IPS-NIHi7 (cell line): Measurements from ENCODE around the gene MRPL37.

Experiments used
- DNase-seq: peaks from one replicate; pipeline ENCODE4 v3.0.0; 2012; ENCODE audit warnings: mixed read lengths; ENCODE audit errors: extremely low spot score

The MRPL37 gene

DNA sequence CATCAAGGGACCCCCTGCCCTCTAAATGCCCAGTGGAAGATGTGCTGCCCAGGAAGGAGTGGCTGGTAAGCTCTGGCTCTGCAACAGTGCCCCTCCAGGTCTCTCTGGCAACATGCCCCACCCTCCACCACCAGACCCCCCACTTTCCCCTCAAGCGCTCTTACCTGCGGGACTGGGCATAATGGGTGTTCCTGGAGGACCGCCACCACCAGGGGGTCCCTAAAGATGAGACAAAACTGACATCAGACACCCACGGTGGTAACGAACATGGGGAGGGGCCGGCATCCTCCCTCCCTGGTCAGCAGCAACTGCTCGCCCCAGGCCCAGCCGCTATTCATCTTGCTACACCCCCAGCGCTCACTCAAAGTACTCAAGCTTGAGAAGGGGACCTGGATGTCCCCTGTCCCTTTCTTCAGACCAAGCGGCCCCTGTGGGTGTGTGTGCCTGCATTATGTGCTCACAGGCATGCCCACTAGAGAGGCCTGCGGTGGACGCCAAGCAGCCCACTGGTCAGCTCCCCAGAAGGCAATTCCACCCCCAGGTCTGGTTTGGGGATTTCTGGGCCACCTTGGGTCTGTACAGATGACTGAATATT, 40.9 kb downstream of the MRPL37 start:
- no peak for DNase-seq

DNA sequence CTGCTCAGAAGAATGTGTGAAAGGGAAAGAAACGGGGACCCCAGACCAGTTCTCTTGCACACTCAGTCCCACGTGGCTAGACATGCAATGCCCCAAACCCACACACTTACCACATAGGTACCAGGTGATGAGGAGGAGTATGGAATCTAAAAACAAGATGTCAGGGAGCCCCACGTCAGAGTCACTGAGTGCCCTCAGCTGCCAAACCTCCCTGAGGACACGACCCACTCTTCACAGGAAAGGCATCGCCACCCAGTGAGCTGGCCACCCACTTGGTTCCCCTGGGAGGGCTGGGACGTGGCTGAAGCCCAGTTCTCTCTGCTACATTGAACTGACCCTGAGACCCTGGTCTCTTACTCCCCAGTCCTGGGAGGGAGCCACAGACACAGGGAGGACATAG, 41.4 kb downstream of the MRPL37 start:
- DNase-seq, result no peak

DNA sequence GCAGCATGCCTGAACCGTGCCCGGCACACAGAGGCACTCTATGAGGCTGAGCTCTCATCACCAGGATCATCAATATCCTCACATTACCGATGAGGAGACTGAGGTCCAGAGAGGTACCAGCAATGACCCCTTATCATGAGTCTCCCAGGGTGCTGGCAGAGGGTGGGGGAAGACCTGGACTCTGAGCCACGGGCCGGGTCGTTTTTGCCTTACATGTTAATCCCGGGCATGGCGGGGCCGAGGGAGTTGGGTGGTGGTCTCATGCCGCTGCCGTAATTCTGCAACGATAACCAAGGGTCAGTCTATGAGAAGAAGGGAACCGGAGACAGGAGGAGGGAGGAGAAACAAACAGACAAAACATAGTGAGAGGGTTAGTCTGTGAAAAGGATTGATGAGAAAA, 43.1 kb downstream of the MRPL37 start:
- no peak for DNase-seq

DNA sequence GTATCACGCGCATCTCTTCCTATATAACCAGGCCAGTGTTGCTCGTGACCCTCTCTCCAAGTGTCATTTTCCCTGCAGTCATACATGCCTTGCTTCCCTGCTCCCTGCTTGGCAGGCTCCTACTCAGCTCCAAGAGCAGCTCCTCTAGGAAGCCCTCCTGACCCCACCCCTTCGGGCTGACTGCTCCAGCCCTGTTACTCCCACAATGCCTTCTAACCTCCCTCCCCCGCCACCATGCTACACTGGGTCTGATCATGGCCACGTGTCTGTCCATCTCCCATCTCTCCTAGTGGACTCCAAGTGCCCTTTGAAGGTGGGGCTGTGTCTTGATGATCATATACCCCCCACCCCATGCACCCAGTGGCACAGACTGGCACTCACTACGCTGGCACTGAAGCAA, 44.7 kb downstream of the MRPL37 start:
- no peak for DNase-seq

DNA sequence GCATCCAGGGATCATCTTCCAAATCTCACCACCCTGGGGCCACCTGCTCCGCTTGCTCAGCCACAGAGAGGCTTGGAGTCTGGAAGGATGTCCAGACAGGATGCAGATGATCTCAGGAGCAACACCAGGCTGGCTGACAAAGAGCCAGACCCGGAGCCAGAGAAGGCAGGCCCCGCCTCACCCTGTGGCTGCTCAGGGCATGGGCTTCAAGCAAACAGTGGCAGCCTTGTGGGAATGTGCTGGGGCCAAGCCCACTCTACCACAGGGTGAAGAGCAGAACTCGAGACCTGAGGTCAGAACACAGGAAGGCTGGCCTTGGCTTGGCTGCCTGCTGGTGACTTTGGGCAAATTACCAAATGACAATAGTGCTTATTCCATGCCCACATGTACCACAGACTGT, 45.5 kb downstream of the MRPL37 start:
- DNase-seq, result no peak

DNA sequence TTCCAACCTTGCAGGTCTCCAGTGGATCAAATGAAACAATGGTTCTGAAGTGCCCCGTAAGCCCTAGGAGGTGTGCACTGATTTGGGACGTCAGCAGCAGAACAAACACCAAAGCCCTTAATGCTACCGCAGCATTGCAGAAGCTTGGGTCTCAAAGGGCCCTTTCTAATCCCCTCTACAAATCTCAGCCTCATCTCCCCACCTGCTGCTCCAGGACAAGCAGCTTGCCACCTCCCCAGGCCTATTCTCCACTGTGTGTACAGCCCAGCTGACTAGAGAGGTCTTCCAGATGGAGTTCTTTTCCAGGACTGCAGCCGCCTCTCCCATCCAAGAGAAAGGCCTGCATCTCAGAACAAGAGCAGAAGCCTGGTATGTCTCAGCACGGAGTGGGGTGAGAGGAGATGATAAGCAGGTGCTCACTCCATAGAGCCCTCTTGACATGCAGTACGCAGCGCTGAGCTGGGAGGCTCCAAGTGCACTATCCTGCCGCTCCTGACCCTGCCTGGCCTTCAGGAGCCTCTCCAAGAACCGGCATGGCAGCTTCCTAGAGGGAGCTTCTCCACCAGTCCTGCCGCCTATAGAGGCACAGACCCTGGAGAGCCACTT, 46.3 kb downstream of the MRPL37 start:
- DNase-seq, result no peak

DNA sequence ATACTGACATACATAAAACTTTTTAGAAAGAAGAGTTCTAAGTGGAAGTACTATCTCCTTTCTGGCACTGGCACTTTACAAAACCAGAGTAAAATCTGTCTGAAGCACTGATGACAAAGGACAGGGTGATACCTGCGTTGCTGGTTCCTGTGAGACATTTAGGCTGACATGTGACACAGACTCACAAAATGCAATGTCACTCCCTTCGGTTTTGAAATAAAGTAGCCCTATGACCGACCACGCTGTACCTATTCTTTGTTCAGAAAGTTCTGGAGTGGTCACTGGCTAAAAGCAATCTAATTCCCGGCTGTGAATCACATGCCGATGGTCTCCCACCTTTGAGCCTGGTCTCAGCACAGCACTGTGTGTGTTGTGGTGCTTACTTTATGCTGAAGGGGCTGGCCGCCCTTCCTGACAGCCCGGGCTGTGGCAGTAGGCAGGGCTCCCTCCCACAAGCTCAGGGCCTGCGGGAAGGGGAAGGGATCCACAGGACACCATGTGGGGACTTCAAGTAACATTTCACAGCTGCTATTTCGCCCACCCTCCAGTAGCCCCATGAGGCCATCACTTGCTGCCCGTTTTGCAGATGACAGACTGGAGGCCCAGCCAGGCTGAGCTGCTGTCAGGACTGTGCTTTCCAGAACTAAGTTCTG, 48.0 kb downstream of the MRPL37 start:
- no peak for DNase-seq

DNA sequence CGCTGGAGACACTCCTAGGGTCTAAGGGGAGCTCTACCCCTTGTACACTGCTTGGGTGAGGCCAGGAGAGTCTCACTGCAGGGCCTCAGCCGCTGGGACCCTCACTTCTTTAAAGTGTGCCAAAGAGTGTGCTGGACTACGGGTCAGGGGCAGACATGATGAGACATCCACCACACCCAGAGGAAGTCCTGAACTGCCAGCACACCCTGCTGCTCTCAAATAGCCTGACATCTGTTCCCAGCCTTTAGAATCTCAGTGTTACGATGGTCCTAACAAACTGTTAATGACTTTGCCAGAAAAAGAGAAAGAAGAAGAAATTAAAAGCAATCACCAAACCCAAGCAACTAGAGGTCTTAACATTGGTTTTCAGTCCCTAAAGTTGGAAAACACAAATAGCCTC, 49.0 kb downstream of the MRPL37 start:
- DNase-seq, result no peak

DNA sequence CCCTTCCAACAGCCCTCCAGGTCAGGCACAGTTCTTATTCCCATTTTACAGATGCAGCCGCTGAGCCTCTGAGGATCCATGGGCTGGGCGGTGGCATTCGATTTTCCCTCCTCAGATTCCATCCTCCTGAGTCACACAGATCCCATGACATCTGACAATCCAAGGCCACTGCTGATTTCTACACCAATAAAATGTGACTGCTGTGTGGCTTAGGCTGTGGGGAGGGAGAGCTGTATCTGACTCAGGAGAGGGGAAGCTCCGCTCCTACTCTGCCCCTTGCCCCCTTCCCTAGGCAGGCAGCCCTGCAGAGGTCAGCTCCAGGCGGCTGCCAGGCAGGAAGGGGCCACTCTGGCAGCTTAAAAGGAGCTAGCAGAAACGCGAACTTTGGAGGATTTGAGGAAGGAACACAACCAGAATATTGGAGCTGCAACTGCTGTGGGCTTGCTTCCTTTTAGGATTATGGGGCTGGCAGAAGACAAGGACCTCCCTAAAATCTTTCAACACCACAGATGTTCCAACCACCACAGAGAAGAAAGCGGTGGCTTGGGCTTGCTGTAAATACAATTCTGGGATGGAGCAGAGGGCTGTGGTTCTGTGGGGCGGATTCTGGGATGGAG, 50.0 kb downstream of the MRPL37 start:
- peak; percentile 65 for DNase-seq

DNA sequence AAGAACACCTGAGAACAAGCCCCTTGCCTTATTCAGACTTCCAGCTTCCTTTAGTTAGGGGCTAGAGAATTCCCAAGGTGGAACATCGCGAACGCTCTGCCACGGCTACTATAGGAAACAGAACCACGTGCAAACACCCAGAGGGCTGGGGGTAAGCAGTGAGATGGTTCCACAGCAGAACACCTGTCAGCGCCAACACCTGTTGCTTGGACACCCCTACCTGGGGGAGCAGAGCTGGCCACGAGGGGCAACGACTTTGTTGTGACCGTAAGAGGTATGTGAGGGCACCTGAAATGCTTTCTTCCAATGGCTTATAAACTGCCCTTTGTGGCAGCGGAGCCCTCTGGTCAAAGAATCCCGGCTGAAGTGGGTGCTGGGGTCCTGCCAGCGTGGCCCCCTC, 50.7 kb downstream of the MRPL37 start:
- no peak for DNase-seq

DNA sequence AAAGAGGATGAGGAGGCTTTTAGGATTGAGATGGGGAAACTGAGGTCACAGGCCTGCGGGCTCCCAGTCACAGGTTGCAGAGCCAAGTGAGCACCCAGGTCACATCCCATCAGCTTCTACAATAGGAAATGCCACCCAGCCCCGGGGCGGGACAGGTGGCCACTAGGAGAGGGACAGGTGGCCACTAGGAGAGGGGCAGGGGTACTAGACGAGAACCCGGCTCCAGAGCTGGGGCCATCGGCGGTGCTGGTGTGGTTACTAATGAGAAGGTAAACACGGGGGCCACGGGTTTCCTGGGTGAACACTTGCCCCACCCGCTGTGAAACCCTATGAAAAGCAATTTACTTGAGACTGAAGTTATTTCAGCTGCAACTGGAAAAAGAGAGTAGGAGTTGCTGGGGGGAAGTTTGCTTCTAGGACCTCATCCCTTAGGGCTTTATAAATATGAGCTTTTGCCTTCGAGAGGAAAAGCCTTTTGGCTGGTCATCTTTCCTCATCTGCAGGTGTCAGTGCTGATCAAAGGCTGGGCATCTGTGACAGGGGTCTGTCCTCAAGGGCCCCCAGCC, 52.5 kb downstream of the MRPL37 start:
- DNase-seq, result no peak

DNA sequence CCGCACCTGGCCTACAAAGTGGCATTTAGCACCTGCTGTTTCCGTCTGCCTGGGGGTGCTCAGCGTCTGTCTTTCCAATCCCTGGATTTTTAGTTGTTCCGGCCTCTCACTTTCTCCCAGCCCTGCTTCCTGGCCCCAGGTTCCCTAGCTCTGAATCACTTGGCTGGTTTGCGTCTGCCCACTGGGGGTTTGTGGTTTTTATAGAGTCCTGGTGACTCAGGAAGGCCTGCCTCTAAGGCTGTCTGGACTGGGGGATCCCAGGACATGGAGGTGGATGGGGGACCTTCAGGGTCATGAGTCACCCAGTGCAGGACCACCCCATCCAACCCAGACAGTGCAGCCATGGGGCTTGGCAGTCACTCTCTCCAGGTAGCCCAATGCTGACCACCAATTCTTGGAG, 53.5 kb downstream of the MRPL37 start:
- no peak for DNase-seq

DNA sequence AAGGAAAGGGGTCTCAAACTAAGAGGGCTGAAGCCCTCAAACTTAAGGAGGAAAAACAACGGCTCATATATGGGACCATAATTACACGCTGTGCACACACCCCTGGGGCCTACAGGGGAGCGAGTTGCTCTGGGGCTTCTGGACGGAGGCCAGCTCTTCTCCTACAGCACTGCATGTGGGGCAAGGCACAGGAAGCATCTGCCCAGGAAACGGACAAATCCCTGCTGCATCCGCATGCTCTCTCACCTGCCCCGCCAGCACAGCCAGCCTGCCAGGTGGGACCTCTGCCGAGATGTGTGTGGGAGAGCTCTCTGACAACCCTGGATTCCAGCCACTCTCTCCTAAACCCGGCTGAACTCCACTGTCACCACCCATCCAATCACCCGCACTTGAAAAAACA, 54.1 kb downstream of the MRPL37 start:
- no peak for DNase-seq

DNA sequence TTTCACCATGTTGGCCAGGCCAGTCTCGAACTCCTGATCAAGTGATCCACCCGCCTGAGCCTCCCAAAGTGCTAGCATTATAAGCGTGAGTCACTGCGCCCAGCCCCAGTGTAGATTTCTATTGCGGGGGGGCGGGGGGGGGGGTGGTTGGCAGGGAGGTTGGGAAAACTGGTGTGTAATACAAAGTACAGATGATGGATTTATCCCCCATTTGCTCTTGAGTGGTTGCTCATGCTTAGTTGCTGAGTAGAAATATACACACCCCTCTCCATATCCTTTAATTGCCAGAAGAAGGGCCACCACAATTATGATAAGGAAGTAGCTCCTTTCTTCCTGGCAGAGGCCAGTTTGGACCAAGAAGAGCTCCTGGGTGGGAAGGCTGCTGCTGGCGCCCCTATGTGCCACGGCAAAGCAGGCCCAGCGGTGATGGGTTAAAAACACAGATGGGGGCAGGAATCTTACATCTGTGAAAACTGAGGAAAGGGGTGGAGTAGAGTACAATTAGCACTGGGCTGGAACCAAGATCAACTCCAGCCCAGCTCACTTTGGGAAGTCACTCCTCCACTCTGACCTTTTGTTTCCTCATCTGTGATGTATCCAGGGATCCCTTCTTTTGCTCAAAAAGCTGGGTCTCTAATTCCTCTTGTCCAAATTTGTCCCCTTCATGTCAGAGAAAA, 55.2 kb downstream of the MRPL37 start:
- no peak for DNase-seq

DNA sequence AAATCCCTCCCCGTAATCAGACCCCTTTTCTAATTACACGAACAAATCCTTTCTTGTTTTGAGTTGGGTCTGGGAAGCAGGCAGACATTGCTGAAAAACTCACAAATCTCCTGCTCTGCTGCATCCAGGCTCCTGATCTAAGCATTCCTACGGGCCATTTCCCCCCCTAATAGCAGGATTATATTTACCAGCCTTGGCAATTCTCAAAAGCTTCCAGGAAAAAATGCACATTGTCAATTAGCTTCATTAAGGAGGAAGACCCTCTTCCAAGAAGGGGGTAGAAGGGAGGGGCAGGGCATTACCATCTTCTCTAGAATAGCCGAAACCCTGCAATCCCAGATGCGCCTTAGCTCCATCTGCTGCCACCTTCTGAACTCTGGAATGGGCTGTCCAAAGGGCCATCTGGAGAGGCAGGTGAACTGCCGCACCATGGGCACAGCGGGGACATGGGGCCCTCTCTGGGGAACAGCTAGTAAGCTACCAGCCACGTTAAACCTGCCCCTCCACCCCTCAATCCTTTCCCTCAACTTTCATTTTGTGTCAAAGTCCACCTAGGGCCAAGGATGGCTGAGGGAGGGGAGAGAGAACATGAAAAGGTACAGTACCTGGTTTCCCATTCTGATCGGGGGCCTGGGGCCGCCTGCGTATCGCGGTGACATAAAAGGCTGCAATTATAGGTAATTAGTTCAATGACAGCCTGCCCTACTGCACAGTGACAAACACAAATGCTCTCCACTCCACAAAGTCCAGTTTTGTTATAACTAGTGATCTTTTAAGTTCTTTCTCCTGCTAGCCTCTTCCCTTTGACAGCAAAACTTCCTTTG, 56.8 kb downstream of the MRPL37 start:
- no peak for DNase-seq

DNA sequence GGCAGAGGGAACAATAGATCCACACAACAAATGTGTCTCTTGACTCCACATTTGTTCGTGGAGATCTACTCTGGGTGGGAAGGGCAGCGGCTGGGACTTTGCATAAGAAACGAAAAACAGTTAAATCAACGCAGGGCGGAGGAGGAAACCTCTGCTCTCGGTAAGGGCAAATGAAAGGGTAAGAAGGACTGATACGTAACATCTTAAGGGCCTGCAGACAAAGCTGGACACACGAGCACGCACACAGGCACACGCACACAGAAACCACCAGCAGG, 57.3 kb downstream of the MRPL37 start:
- DNase-seq, result no peak

DNA sequence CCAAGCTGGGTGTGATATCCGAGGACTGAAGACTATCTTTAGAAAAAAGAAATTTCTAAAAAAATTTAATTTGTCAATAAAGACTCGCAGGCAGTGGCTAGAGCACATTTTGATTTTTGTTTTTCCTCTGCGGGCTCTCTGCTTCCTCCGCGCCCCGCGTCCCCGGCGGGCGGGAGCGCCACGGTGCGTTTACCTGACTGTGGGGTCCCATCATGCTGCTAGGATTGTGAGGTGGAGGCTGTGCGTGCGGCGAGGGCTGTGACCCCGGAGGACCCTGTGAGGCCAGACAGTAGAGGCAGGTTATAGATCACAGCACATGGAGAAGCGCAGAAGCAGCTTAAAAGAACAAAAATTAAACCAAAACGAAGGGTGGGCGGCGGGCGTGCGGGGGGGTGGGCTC, 57.9 kb downstream of the MRPL37 start:
- no peak for DNase-seq

DNA sequence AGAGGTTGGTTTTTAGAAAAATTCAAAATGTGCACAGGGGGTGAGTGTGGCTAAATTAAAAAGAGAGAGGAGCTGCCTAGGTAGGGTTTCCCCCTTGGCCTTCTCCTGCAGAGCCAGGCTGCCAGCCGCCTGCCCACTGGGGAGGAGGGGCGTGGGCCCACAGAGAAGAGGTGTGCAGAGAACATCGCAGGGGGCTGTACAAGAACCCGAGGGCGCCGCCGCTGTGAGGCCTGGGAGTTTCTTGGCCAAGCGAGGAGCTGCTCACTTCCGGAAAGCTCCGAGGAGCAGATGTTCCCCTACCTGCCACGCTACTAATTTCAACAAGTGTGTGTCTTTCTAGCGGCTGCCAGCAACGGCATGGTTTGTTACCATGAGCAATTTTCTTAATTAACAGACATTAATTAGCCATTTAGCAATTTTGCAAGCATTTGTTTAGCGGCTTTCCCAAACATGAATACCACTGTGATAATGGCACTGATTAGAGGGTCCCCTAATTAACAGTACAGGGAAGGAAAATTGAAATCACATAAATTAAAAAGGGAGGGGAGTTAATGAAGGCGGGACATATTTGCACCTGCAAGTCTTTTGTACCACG, 59.7 kb downstream of the MRPL37 start:
- DNase-seq, result no peak

DNA sequence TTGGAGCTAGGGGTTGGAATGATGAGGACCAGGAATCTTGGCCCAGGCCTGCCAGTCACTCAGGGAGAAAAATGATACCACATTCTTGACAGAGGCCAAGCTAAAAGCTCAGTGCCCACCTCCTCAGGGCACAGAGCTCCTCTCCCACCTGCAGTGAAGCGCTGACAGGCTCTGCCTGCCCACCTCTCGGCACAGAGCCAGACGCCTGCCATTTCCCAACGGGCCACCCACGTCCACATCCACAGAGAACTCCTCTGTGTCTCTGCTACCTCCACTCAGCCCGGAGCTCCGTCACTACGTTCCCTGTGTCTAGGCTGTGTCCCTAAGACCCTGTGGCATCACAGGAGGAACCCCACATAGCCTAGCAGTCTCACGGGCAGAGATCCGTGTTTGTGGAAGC, 60.8 kb downstream of the MRPL37 start:
- DNase-seq, result no peak

DNA sequence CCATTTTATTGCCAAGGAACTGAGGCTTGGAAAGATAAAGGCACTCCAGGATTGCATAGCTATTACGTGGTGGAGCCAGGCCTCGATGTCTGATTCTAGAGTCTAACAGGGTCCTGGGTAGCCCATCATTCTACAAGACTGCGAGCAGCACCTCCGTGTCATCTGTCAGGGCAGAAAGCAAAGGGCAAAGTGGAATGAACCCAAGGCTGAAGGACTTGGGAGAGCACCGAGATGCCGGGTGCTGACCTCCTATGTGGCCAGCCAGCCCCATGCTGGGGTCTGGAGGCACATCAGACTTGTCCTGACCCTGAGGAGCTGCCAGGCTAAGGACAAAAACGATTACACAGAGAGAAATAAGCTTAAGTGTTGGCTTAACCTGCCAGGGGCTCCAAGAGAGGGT, 62.3 kb downstream of the MRPL37 start:
- DNase-seq, result no peak

DNA sequence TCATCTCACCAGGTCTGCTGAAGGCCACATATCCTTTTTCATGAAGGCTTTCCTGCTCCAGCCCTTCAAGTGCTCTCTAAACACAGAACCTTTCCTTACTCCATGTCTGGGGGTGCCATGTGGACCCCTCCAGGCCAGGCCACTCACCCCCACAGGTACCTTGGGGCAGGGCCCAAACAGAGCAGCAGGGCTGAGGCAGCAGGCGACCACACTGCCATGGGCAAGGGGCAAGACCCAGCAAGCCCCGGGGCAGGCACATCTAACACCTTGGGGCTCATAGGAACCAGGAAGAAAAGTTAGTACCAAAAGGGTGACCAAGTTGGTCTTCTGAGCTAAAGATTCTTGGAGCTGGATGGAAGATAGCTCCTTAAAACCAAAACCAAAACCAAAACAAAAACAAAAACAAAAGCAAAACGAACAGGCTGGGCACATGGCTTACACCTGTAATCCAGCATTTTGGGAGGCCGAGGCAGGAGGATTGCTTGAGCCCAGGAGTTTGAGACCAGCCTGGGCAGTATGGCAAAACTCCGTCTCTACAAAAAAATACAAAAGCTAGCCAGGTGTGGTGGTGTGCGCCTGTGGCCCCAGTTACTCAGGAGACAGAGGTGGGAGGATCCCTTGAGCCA, 63.7 kb downstream of the MRPL37 start:
- DNase-seq, result no peak
